PC-9 (cell line): ENCODE results near the gene NRARP. TPM values are rescaled to one million over a fixed set of nuclear protein-coding genes. Genes with fewer than 3 reads are reported as not detected.

Experiments
- BruUV-seq: library from RNA; stranded (reverse); fragments of 400-500 nt; replicated peaks from 2 replicates; lab custom pipeline; 2021; lab: Mats Ljungman, UMichigan
- CTCF ChIA-PET: fragments of 300-600 bp; sonication (Branson Sonifier 250); formaldehyde crosslinking; loops from one replicate; lab custom pipeline; 2022; ENCODE audit warnings: antibody characterized with exemption; lab: Charles Lee
- POLR2A ChIA-PET: fragments of 300-600 bp; sonication (Branson Sonifier 250); formaldehyde crosslinking; loops from one replicate; lab custom pipeline; 2022; ENCODE audit warnings: antibody characterized with exemption; ENCODE audit not compliant: unreplicated experiment; lab: Charles Lee
- DNase-seq, 2 experiments: peaks; one replicate each; pipeline versions ENCODE4 v3.0.0 to v3.0.0-alpha.2; 2015 to 2022; ENCODE audit warnings: mixed read lengths in 1 of 2
- H2AFZ ChIP-seq: fragments of 200-600 bp; sonication (generic); 2 replicates; pipeline ENCODE4 v1.8.1; 2017; ENCODE audit warnings: antibody characterized with exemption
- H3F3A ChIP-seq: fragments of 200-600 bp; sonication (generic); 2 replicates; pipeline ENCODE4 v1.8.1; 2017; ENCODE audit warnings: antibody characterized with exemption, mild to moderate bottlenecking, low read depth; ENCODE audit not compliant: insufficient read depth
- H3K27ac ChIP-seq: fragments of 200-600 bp; sonication (generic); 2 replicates; pipeline ENCODE4 v1.6.1; 2016; ENCODE audit warnings: mixed run types
- H3K27me3 ChIP-seq: fragments of 200-600 bp; sonication (generic); 2 replicates; pipeline ENCODE4 v1.6.1; 2016; ENCODE audit warnings: low read depth, mixed run types; ENCODE audit not compliant: insufficient read depth
- H3K36me3 ChIP-seq: fragments of 200-600 bp; sonication (generic); 2 replicates; pipeline ENCODE4 v1.6.1; 2016; ENCODE audit warnings: low read depth, mixed run types
- H3K4me1 ChIP-seq: fragments of 200-600 bp; sonication (generic); replicated peaks from 2 replicates; pipeline ENCODE4 v1.6.1; 2016; ENCODE audit warnings: mixed run types; ENCODE audit not compliant: insufficient read depth
- H3K4me2 ChIP-seq: fragments of 200-600 bp; sonication (generic); 2 replicates; pipeline ENCODE4 v1.6.1; 2017; ENCODE audit warnings: mixed run types
- H3K4me3 ChIP-seq: fragments of 200-600 bp; sonication (generic); 2 replicates; pipeline ENCODE4 v1.6.1; 2016; ENCODE audit warnings: mixed run types
- H3K79me2 ChIP-seq: fragments of 200-600 bp; sonication (generic); 2 replicates; pipeline ENCODE4 v1.6.1; 2017; ENCODE audit warnings: low read depth, mixed run types
- H3K9me2 ChIP-seq: fragments of 200-600 bp; sonication (generic); 2 replicates; pipeline ENCODE4 v1.8.1; 2017; ENCODE audit warnings: mild to moderate bottlenecking; ENCODE audit not compliant: insufficient read depth
- H3K9me3 ChIP-seq: fragments of 200-600 bp; sonication (generic); 2 replicates; pipeline ENCODE4 v1.8.1; 2016; ENCODE audit warnings: low read depth; ENCODE audit not compliant: insufficient read depth
- H4K20me1 ChIP-seq: fragments of 200-600 bp; sonication (generic); 2 replicates; pipeline ENCODE4 v1.8.1; 2017; ENCODE audit not compliant: insufficient read depth
- CTCF ChIP-seq: fragments of 200-600 bp; sonication (generic); conservative IDR thresholded peaks from 2 replicates; pipeline ENCODE4 v1.6.1; 2017; ENCODE audit warnings: mixed run types, antibody characterized with exemption, mild to moderate bottlenecking, moderate library complexity
- EZH2 ChIP-seq: fragments of 200-600 bp; sonication (generic); IDR thresholded peaks from 2 replicates; pipeline ENCODE4 v1.8.0; 2017; ENCODE audit warnings: antibody characterized with exemption, low read depth
- intact Hi-C: fragments of 100-400 bp; cut with micrococcal nuclease; formaldehyde crosslinking; loops from one replicate; pipeline ENCODE4 v1.10.0; 2022; ENCODE audit not compliant: unreplicated experiment
- total RNA-seq: library from RNA; stranded (reverse); gene quantifications from 2 replicates; pipeline ENCODE4 v1.2.3, GENCODE V29; 2021

The NRARP gene
- total RNA-seq, 1 experiment from 2014 or later = 20.6 TPM

DNA sequence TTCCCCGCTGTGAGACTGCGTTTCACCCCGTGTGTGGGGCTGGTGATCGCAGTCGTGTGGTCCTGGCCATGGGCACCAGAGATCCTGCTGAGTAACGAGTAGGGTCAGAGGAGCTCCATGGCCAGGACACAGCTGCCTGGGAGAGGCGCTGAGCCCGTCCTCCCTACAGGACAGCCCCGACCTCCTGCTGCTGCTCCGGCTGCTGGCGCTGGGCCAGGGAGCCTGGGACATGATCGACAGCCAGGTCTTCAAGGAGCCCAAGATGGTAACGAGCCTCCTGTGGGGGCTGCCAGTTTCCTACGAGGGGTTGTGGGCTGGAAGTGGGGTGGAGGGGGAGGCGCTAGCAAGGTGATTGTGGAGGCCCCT, 35.9 kb downstream of the NRARP start:
- Histone ChIP-seq H4K20me1 (peaks cover 6% of the 10 kb centered on the region; the same call in 1 of the 2 replicates), H3K4me1 (no peaks in the 10 kb centered on the region), H3K9me3 (no peaks in the 10 kb centered on the region), H3K27ac (no peak overlapping the region), H3K4me3 (no peak overlapping the region), H2AFZ (no peak overlapping the region), H3K36me3 (no peaks in the 10 kb centered on the region), H3K9me2 (no peaks in the 10 kb centered on the region), H3K27me3 (no peaks in the 10 kb centered on the region), H3K4me2 (no peak overlapping the region), H3F3A (peaks cover 3% of the 10 kb centered on the region; the same call in 1 of the 2 replicates), H3K79me2 (no peaks in the 10 kb centered on the region)
- TF ChIP-seq CTCF = no peak
- no peak for TF ChIP-seq EZH2
- no TSS peak for BruUV-seq
- CTCF ChIA-PET = no interaction called here
- DNase-seq = no peak
- intact Hi-C loops = no loop called here
- POLR2A ChIA-PET = no interaction called here

DNA sequence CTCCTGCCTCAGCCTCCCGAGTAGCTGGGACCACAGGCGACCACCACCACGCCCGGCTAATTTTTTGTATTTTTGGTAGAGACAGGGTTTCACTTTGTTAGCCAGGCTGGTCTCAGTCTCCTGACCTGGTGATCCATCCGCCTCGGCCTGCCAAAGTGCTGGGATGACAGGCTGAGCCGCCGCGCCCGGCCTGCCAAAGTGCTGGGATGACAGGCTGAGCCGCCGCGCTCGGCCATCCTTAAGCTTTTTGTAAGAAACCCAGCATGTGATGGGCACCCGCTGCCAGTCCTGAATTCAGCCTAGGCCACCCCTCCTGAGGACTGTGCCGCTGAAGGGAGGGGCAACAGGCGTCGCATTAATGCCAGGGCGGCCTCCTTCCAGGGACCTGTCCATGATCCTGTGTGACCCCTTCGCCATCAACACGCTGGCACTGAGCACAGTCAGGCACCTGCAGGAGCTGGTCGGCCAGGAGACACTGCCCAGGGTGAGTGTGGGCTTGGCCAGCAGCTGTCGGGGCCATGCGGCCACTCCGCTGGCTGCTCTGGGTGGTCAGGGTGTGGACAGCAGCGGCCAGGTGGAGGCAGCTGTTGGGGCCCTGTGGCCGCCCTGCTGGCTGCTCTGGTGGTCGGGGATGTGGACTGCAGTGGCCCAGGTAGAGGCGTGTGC, 36.4 kb downstream of the NRARP start:
- intact Hi-C loops = no loop called here
- Histone ChIP-seq H3K36me3 (no peaks in the 10 kb centered on the region), H3K4me3 (no peak overlapping the region), H3K4me1 (no peaks in the 10 kb centered on the region), H3K4me2 (no peak overlapping the region), H4K20me1 (peaks cover 6% of the 10 kb centered on the region), H3K9me2 (no peaks in the 10 kb centered on the region), H3K9me3 (no peaks in the 10 kb centered on the region), H2AFZ (no peak overlapping the region), H3K27ac (no peak overlapping the region), H3K27me3 (no peaks in the 10 kb centered on the region), H3F3A (peaks cover 6% of the 10 kb centered on the region), H3K79me2 (no peaks in the 10 kb centered on the region)
- BruUV-seq = no TSS peak
- ChIA-PET CTCF (interaction anchor here (0.7 kb wide), 1 partner anchor 194 kb away, joined by 3 read pairs; no protein-coding TSS in a partner anchor), POLR2A (no interaction called here)
- no peak for DNase-seq
- TF ChIP-seq EZH2 (no peak), CTCF (no peak)

GRCh38 chr9:137264067-137264466, 38.0 kb downstream of the NRARP start:
- H3K27ac ChIP-seq = no peak overlapping the region
- CTCF ChIA-PET = no interaction called here
- POLR2A ChIA-PET = no interaction called here

More at GRCh38 chr9:137264067-137264466, 38.0 kb downstream of the NRARP start:
- no peaks in the 10 kb centered on the region for H3K27me3 ChIP-seq
- TF ChIP-seq CTCF (no peak), EZH2 (no peak)
- H3K79me2 ChIP-seq = no peaks in the 10 kb centered on the region
- intact Hi-C loops = no loop called here
- H3K4me1 ChIP-seq = no peaks in the 10 kb centered on the region
- no peak overlapping the region for H3K4me2 ChIP-seq
- H3K9me3 ChIP-seq = no peaks in the 10 kb centered on the region
- no peaks in the 10 kb centered on the region for H3K9me2 ChIP-seq
- H3F3A ChIP-seq = peaks cover 13% of the 10 kb centered on the region
- BruUV-seq = no TSS peak
- no peaks in the 10 kb centered on the region; the same call in 1 of the 2 replicates for H4K20me1 ChIP-seq
- no peak overlapping the region for H3K4me3 ChIP-seq
- H3K36me3 ChIP-seq = no peaks in the 10 kb centered on the region
- DNase-seq = no peak
- H2AFZ ChIP-seq = no peak overlapping the region
